Measurements from ENCODE around the gene TMEM203.

The TMEM203 gene

DNA sequence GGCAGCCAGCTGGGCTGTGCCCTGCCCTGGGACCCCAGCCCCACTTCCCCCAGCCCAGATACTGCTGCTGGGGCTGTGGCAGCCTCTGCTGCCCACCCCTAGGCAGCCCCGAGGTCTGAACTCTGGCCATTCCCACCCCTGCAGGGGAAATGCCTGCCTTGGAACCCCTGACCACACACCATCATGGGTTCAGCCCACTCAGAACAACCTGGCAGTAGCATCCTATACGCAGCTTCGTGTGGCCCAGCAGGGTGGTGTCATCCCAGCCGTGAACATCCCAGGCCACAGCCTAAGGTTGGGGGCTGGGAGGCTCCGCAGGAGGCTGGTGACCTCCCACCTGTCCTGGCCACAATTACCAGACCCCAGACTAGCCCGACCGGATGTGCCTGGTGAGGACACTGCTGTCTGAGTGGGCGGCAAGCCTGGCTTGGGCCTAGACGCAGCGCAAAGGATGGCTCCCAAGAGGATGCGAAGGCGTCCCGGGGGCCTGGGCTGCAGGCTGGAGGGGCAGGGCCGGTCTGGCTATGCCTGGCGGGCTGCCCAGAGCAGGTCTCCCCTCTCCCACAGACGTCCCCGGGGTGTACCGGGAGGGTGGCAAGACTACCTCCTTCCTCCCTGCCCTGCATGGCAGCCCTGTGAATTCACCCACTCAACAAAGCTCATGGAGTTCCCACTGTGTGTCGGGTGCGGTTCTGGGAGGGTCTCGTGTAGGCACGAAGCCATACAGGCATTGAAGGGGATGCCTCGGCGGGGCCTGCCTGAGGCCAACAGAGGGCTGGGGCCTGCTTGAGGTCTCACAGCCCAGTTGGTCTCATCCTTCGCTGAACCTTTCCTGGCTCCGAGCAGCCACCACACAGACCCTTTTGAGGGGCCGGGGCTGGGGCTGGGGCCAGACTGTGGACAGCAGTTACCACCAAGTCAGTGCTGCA lies 23.8 kb upstream of the TMEM203 start:
- DNase-seq = no peak

DNA sequence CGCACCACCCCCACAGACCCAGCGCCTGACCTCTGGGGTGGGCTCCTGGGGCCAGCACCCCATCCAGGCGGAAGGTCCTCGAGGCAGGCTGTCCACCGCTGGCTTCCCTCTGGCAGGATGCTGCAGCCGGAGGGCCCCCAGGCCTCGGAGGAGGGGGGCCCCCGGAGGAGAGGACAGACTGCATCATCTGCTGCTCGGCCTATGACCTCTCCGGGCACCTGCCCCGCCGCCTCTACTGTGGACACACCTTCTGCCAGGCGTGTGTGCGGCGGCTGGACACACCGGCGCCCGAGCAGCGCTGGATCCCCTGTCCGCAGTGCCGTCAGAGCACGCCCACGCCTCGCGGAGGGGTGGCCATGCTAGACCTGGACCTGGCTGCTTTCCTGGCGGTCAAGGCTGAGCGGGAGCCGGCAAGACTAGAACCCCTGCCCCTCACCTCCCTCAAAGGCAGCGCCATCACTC lies 23.1 kb upstream of the TMEM203 start:
- DNase-seq = no peak

DNA sequence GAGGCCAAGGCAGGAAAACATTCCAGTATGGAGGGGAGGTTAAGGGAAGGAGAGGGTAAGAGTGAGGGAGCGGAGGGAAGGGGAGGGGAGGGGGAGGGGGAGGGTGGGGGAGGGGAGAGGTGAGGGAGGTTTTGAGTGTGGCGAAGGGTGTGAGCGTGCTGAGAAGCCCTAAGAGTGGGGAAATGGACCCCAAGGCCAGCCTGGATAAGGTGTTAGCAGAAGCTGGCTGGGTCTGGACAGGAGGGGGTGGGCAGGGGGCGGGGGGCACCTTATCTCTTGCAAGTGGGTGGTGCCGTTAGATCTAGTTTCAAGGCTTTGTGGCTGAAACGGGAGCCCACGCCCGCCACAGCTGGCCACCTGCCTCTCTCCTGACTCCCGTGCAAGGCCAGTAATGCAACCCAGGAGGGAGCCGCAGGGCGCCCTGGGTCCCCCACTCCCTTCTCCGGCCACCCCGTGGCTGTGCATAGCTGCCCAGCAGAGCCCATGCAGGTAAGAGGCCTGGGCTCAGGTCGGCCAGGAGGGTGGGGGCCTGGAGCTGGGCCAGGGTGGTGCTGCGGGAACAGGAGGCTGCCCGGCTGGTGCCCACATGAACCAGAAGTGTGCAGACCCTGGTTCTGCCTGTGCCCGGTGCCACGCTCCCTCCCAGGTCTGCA lies 22.5 kb upstream of the TMEM203 start:
- no peak for DNase-seq

DNA sequence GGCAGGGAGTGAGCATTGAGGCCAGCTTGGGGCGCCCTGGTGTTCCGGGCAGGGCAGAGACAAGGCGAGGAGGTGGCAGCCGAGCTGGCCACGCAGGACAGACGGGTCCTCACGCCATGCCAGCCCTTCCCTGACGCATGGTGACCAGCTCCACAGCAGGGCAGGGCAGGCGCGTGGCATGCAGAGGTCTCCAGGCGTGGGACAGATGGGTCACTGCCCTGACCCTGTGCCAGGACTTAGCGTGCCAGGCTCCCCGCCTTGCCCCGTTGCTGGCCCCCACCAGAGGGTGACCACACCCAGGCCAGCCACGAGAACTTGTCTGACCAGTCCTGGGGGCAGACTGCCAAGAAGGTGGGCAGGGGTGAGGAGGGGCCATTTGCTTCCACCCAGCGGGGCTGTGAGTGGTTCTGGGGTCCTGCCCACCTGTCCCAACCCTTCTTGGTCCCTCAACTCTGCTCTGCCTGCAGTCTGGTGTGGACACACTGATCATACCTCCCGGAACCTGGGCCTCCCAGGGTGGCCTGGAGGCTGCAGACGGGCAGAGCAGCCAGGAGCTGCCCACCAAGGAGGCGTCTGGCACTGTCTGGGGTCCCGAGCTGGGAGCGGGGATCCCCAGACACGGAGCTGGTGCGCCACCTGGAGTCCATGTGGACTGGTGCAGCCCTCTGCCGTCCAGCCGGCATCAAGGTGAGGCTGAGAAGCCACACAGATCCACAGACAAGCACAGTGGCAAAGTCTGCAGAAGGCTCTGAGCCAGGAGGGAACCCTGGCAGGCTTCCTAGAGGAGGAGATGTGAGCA lies 21.8 kb upstream of the TMEM203 start, which contains the start of gene RNF224:
TSS of gene RNF224 (plus strand) at position 449 of the 799 bp plus-strand sequence. CDS start 834 bp downstream, outside the sequence.
- peak; percentile 85 for DNase-seq

DNA sequence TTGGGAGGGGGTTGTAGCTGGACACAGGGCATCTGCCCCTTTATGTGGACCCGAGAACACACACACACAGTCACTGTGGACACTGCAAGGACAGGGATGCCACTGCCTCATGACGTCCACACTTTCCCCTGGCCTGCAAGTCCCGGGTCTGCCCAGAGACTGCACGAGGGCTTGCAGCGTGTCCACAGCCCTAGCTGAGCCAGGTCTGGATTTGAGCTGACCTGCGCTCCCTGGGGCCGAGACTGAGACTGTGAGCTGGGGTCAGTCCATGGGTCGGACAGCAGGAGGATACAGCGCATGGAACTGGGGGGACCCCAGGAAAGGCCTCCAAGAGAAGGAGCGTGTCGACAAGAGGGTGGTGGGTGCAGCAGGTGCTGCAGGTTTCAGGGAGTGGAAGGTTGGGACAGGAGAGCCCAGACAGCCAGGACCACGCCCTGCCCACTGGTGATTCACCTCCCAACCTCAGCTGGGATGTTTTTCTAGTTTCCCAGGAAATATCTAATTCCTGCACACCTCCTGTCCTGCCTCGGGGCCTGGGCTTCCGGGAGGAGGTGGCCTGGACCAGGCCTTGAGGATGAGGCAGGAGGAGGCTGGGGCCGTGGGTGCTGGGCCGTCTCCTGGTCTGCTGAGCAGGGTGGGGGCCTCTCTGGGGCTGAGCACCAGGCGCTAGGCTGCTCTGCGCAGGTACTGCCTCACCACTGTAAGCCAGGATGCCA lies 21.0 kb upstream of the TMEM203 start:
- DNase-seq = no peak

DNA sequence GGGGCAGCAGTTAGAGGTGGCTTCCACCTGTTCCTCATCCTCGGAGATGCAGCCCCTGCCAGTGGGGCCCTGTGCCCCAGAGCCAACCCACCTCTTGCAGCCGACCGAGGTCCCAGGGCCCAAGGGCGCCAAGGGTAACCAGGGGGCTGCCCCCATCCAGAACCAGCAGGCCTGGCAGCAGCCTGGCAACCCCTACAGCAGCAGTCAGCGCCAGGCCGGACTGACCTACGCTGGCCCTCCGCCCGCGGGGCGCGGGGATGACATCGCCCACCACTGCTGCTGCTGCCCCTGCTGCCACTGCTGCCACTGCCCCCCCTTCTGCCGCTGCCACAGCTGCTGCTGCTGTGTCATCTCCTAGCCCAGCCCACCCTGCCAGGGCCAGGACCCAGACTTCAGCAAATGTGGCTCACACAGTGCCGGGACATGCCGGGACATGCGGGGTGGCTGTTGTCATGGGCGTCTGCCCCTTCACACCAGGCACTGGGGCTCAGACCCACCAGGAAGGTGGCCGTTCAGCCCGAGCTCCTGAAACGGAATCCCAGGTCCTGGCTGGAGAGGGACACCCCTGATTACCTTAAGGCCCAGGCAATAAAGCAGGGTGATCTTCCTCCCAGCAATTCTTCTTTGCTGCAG lies 20.4 kb upstream of the TMEM203 start:
- no peak for DNase-seq

DNA sequence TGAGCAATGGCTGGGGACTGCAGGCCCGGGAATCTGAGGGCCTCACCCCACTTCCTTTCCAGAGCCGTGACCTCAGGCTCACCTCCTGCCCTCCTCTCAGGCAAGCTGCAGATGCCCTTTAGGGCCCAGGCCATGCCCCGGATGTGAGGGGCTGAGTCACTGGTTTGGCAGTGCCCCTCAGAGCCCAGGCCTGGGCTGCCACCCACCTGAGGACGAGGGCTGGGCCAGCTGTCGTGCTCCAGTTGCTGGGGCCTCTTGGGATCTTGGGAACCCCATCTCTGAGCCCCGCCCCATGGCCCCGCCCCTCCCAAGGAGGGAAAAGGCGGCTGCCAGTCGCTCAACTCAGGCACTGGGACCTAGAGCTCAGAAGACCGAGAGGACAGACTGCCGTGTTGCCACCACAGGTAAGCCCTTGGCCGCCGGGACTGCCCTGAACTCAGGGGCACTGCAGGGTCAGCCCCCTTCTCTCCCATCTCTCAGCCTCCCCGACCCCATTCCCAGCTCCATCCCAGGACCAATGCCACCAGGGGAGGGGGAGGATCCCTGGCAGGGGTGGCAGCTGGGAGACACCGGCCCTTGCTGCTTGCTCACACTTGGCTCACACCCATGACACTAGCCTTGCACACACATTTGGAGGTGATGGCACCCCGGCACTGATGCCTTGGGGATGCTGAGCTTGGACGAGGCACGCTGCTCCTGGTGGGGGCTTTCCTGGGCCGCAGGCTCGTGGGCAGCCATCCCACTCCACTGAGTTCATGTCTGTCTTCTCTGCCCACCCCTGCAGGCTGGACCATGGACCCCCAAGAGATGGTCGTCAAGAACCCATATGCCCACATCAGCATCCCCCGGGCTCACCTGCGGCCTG lies 19.6 kb upstream of the TMEM203 start, which contains the start of gene CYSRT1:
TSS of gene CYSRT1 (plus strand) at position 345 of the 865 bp plus-strand sequence. CDS start at position 793, 448 bp downstream.
- DNase-seq = no peak

DNA sequence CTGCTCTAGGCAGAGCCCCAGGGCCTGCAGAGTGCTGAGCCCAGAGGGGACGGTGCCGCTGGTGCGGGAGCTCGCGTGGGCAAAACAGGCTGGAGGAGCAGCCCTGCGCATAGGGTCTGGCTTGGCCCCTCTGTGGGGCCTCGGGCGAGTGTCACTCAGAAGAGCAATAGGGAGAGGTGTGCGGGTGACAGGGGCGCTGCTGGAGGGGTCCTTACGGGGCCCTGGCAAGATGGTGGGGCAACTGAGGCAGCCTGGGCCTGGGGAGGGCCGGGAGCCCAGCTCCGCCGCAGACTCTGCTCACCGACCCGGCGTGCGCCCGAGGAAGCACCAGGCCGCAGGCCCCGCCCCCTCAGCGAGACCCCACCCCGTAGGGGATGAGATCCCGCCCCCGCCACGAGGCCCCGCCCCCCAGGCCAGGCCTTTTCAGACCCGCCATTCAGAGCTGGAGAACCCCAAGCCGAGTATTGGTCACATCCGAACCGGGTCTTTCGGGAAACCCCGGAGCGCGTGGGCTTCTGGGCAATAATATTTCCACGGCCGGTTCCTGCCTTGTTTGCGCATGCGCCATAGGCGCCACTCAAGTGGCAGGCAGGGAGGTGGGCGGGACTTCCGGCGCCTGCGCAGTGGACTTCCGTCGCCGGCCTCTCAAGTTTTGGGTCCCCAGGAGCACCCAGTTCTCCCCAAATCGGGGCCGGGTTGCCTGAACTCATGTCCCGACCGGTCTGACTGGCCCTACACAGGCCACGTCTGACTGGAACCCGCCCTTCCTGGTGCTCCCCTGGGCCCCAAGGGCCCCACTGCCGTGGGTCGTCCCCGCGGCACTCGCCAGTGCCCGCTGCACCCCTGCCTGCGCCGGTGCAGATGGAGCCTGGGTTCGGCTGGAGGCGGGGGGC lies 17.9 kb upstream of the TMEM203 start:
- DNase-seq = peak; percentile 98

DNA sequence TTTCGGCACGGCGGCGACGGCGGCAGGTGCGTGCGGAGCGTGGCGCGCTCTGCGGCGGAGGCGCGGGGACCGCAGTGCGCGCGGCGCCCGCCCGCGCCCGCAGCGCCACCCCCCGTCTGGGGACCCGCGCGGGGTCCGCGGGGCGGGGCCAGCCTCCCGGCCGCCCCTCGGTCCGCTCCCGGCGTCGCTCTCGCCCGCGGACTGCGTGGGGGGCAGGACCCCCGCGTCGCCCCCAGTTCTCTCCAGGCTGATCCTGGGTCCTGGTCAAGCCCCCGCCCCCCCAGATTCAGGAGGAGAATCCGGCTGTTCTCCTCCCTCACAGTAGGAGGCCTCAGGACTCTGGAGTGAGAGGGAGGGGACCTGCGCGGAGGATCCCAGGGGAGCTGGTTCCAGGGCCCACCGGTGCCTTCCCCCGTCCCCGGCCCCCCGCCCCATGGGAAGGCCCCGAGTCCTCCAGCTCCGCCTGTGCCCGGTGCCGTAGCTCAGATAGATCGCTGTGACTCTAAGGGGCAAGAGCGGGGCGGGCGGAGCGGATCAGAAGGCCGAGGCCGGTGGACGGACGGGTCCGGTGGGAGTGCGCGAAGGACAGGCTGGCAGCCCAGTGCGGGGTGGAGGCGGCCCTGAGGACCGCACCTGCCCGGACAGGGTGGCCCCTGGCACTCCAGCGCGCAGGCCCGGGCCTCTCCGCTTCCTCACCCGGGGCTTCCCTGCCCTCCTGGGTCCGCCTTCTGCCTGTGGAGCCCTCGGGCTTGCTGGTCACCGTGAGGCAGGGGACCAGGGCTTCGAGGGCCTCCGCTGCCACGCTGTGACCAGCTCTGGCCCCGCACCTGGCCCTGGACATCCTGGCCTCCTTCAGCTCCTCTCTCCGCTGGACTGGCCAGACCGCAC lies 17.0 kb upstream of the TMEM203 start, which contains the start of gene RNF208:
TSS of gene RNF208 (minus strand) at position 51 of the 888 bp plus-strand sequence. CDS start 1,028 bp downstream, outside the sequence.
- peak; percentile 14 for DNase-seq

DNA sequence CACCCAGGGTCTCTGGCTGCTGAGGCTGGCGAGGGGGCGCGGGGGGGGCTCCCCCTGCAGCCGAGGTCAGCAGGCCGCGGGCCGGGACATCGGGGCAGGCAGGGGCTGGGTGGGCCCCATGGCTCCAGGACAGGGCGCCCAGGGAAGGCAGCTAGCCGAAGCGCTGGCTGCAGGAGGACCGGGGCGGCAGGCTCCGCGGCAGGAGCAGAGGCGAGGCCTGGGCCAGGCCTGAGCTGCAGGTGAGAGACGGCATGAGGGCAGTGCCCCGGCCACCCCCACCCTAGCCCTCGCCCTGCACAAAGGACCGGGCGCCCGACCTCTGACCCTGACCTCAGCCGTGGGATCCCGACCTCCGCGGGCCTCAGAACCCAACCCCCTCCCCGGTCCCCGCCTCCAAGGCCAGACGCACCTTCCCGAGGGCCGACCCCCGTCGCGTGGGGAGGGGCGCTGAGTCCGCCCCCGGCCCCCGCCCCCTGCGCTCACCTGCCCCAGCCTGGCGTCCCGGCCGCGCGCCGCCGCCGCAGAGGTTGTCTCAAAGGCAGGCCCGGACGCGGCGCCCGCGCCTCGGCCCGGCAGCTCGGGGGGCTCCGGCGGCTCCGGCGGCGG lies 16.2 kb upstream of the TMEM203 start:
- DNase-seq = peak; percentile 39

DNA sequence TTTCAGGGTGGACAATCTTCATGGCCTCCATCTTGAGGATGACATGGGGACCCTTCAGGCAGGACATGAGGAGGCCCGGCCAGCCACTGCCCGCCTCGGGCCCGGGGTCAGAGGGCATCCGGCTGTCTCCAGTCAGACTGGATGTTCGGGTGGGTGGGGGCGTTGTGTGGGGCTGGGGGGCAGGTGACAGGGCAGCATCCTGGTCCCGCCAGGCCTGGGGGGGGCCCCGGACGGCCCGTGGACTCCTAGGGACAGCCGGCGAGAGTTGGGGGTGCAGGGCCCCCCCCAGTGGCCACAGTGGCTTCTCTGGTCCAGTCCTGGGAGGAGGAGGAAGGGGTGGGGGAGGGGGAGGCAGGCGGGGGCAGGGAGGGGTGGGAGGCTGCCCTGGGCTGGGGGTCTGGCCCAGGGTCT lies 15.7 kb upstream of the TMEM203 start:
- DNase-seq = no peak

DNA sequence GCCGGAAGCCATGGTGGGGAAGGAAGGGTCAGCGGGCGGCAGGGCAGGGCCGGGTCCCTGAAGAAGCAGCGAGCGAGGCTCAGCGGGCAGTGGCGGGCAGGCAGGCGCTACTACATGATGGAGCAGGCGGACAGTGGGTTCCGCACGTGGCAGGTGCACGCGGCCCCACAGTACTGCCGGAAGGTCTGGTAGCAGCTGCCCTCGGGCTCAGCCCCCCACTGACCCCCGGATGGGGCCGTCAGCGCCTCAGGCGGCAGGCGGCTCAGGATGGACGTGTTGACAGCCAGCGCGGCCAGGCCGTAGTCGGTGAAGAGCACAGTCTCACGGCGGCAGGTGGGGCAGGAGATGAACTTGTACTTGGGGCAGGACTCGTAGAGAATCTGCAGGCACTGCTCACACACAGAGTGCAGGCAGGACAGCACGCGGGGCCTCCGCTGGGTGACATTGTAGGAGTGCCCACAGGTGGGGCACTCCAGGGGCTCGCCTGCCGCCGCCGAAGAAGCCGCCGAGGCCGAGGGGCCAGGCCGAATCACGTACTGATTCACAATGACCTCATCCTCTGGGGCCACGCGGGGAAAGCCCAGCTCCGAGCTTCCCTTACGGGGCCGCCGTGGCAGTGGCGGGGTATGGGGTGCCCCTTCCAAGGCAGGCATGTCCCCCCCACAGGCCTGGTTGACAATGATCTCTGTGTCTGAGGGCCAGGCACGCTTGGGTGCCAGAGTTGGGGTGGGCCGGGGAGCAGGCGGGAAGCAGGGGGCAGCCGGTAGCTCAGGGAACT lies 15.1 kb upstream of the TMEM203 start:
- DNase-seq = no peak

DNA sequence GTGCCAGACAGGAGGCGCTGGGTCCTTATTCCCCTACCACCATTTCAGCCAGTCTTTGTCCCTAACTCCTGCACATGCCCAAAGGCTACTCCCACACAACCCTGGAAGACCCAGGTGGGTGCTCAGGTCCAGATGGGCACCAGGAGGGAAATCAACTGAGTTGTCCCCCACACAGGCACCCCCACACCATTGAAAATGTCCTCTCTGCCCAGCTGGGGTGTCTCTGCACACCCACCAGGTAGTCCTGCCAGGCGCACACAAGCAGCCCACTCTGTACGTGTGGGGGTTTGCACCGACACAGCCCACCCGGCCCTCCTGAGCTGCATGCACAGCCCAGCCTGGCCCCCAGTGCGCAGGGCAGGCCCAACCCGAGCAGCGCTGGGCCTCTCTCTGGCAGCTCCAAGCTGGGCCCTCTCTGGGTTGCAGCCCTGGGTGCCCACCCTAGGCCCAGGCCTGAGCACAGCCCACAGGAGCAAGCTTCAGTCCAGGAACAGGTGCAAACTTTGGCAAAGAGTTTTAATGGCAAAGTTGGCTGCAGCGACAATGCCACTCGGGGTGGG lies 14.4 kb upstream of the TMEM203 start:
- no peak for DNase-seq

DNA sequence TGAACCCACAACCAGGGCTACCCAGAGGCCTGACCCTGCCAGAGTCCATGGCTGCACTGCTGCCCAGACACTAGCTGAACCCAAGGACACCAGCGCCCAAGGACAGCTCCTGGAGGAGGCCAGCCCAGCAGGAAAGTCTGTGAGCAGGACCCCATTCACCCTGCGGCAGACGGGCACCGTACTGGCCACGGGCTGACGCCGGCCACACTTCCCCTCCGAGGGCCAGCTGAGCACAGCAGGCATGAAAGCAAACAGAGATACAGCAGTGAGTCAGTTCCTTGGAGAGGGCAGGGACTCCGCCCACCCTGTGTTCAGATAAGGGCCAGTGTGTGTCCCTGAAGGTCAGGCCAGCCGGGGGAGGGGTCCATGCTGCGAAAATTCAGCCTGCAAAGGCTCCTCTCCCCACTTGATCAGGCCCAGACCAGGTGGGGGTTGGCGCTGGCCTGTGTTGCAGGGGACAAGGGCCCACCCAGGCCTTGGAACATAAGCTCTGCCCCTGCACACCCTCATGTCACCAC lies 13.4 kb upstream of the TMEM203 start:
- no peak for DNase-seq

DNA sequence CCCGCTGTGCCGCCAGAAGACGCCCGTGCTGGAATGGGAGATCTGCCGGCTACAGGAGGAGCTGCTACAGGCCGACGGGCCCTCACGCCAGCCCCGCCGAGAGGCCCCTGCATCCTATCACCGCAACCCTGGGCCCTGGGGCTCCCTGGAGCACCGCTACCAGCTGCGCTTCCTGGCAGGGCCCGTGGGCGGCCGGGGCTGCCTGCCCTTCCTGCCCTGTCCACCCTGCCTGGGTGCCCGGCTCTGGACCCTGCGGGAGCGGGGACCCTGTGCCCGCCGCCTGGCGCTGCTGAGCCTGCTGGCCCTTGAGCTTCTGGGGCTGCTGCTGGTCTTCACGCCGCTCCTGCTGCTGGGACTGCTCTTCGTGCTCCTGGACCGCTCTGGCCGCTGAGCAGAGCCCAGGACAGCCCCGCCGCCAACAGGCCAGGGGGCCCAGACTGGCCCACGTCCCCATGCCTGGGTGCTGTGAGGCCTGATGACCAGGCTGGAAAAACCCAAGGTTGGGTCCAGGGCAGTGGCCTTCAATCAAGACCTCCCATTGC lies 12.8 kb upstream of the TMEM203 start:
- no peak for DNase-seq

Measured in CD4-positive, alpha-beta T cell treated with Interleukin-6 for 4 hours (primary cell).